Neuronal stem cell (in vitro differentiated cells): ENCODE results near the gene FKBP10.
"Not testable (repeated sequence)": the region's sequence is repeated elsewhere in the genome, so short reads cannot be mapped to it uniquely, and the experiment has no call there.

Experiments
- DNase-seq: peaks from one replicate; pipeline ENCODE4 v3.0.0-alpha.2; 2013; ENCODE audit warnings: low spot score
- H2AFZ ChIP-seq: one replicate; pipeline ENCODE4 v1.6.1; 2013; ENCODE audit warnings: mild to moderate bottlenecking, low read length, inconsistent platforms
- H2AK5ac ChIP-seq: 2 replicates; pipeline ENCODE4 v1.6.1; 2013; ENCODE audit warnings: low read depth, mild to moderate bottlenecking, inconsistent platforms, low read length, moderate library complexity, mixed read lengths
- H2BK120ac ChIP-seq: 2 replicates; pipeline ENCODE4 v1.6.1; 2013; ENCODE audit warnings: low read depth, mild to moderate bottlenecking, inconsistent platforms, low read length, moderate library complexity, mixed read lengths
- H2BK12ac ChIP-seq: one replicate; pipeline ENCODE4 v1.6.1; 2013; ENCODE audit warnings: low read length, inconsistent platforms
- H2BK15ac ChIP-seq: 2 replicates; pipeline ENCODE4 v1.6.1; 2013; ENCODE audit warnings: mild to moderate bottlenecking, low read length, inconsistent platforms, mixed read lengths
- H2BK5ac ChIP-seq: one replicate; pipeline ENCODE4 v1.6.1; 2013; ENCODE audit warnings: inconsistent platforms, mild to moderate bottlenecking, low read length, moderate library complexity
- H3K14ac ChIP-seq: one replicate; pipeline ENCODE4 v1.6.1; 2013; ENCODE audit warnings: low read length, inconsistent platforms
- H3K18ac ChIP-seq: 2 replicates; pipeline ENCODE4 v1.6.1; 2013; ENCODE audit warnings: low read length, inconsistent platforms
- H3K23ac ChIP-seq: 2 replicates; pipeline ENCODE4 v1.6.1; 2013; ENCODE audit warnings: low read depth, mild to moderate bottlenecking, mixed read lengths, low read length, inconsistent platforms; ENCODE audit not compliant: poor library complexity
- H3K27ac ChIP-seq: replicated peaks from 3 replicates; pipeline ENCODE4 v1.5.1; 2013; ENCODE audit warnings: low read length, inconsistent platforms
- H3K27me3 ChIP-seq, 3 experiments: 2 replicates each; pipeline ENCODE4 v1.6.1; 2013; ENCODE audit warnings: low read length in 3 of 3, mild to moderate bottlenecking in 2 of 3, inconsistent platforms in 1 of 3, low read depth in 1 of 3, mixed read lengths in 1 of 3, moderate library complexity in 1 of 3; ENCODE audit not compliant: control insufficient read depth in 3 of 3, insufficient read depth in 3 of 3
- H3K36me3 ChIP-seq, 2 donors: replicated peaks in 1 of 2; 2 replicates each; pipeline ENCODE4 v1.6.1; 2013; ENCODE audit warnings: low read length in 2 of 2; ENCODE audit not compliant: control insufficient read depth in 2 of 2, insufficient read depth in 2 of 2
- H3K4ac ChIP-seq: 2 replicates; pipeline ENCODE4 v1.6.1; 2013; ENCODE audit warnings: inconsistent platforms, mild to moderate bottlenecking, low read length, moderate library complexity
- H3K4me1 ChIP-seq, 2 donors: 1 replicate in 1 of 2; 2 replicates in 1 of 2; pipeline ENCODE4 v1.6.1; 2013; ENCODE audit warnings: low read length in 2 of 2, low read depth in 1 of 2; ENCODE audit not compliant: control insufficient read depth in 2 of 2, insufficient read depth in 1 of 2
- H3K4me2 ChIP-seq: one replicate; pipeline ENCODE4 v1.6.1; 2013; ENCODE audit warnings: mild to moderate bottlenecking, low read length, inconsistent platforms; ENCODE audit not compliant: insufficient read depth, poor library complexity, severe bottlenecking
- H3K4me3 ChIP-seq, 2 donors: 2 replicates each; pipeline ENCODE4 v1.5.1; 2013; ENCODE audit warnings: low read length in 2 of 2, mild to moderate bottlenecking in 2 of 2, inconsistent platforms in 1 of 2, moderate library complexity in 1 of 2
- H3K79me1 ChIP-seq: one replicate; pipeline ENCODE4 v1.6.1; 2013; ENCODE audit warnings: low read depth, mild to moderate bottlenecking, inconsistent platforms, low read length, moderate library complexity
- H3K9ac ChIP-seq: one replicate; pipeline ENCODE4 v1.6.1; 2013; ENCODE audit warnings: mild to moderate bottlenecking, low read depth, low read length, inconsistent platforms; ENCODE audit not compliant: poor library complexity
- H3K9me3 ChIP-seq, 2 donors: replicated peaks in 1 of 2; 2 replicates each; pipeline versions ENCODE3 to v1.6.1; 2013; ENCODE audit warnings: low read length in 2 of 2, mild to moderate bottlenecking in 2 of 2, inconsistent platforms in 1 of 2, low read depth in 1 of 2, mixed read lengths in 1 of 2, moderate library complexity in 1 of 2; ENCODE audit not compliant: control insufficient read depth in 2 of 2, insufficient read depth in 1 of 2
- H4K8ac ChIP-seq: one replicate; pipeline ENCODE4 v1.6.1; 2013; ENCODE audit warnings: low read depth, mild to moderate bottlenecking, inconsistent platforms, low read length, moderate library complexity
- H4K91ac ChIP-seq: one replicate; pipeline ENCODE4 v1.6.1; 2013; ENCODE audit warnings: low read length, low read depth, mild to moderate bottlenecking, inconsistent platforms; ENCODE audit not compliant: poor library complexity
- WGBS, 2 donors: extraction: QIAGEN DNeasy Blood & Tissue Kit; methylation state at CpG; one replicate each; pipeline ENCODE4 v1.1.7; 2013; ENCODE audit warnings: missing lambda C conversion rate in 2 of 2, mixed read lengths in 1 of 2; ENCODE audit not compliant: insufficient read length in 2 of 2, insufficient replicate concordance in 1 of 2; ENCODE audit errors: extremely low coverage in 2 of 2; 5-methylcytosine and 5-hydroxymethylcytosine counted together

The FKBP10 gene

DNA sequence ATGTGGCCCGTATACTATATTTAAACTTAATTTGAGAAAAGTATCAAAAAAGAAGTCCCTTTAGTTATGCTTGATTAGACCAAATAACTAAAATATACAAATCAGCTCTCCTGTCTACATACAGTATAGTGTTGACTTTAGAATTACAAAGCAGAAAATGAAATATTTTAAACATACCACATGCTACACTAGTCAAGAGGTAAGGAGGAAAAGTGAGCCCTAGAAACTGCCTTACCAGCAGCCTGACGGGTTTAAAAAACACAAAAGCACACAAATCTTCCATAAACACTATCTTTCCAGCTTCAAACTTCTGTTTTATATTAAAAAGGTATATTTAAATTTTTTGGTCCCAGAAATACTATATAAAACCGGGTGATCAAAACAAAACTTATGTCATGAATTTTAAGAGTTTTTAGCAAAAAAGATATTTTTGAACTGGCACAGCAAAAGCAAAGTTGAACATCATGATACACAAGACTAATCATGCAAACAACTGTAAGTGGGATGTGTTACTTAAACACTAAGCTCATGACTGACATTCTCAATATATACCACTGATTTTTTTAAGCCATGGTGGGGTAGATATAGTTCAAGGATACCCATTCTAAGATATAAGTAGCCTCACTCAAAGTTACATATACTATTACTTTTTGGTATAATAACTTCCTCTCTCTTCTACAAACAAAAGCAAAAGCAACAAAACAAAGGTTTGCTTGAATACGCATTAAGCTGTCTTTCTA, 36.6 kb downstream of the FKBP10 start:
- Histone ChIP-seq H3K4me1 (no peaks in the 10 kb centered on the region), H2BK15ac (no peak overlapping the region), H2AK5ac (no peak overlapping the region), H4K91ac (no peak overlapping the region), H2BK12ac (no peak overlapping the region), H3K23ac (no peak overlapping the region), H3K36me3 (peaks cover 11 to 56% of the 10 kb centered on the region in 2 donors), H4K8ac (no peak overlapping the region), H3K9ac (no peak overlapping the region), H2BK120ac (no peak overlapping the region), H3K4me3 (no peak overlapping the region), H3K27ac (no peak overlapping the region), H3K14ac (no peak overlapping the region), H3K4ac (no peak overlapping the region), H3K27me3 (no peaks in the 10 kb centered on the region), H3K18ac (no peak overlapping the region), H3K4me2 (no peak overlapping the region), H2AFZ (no peak overlapping the region), H3K79me1 (peaks cover 3% of the 10 kb centered on the region), H3K9me3 (peaks cover 0 to 4% of the 10 kb centered on the region in 2 donors), H2BK5ac (no peak overlapping the region)
- no CpG with 5 or more reads among the region's 4 CpGs for WGBS, 2 donors
- DNase-seq: no peak

DNA sequence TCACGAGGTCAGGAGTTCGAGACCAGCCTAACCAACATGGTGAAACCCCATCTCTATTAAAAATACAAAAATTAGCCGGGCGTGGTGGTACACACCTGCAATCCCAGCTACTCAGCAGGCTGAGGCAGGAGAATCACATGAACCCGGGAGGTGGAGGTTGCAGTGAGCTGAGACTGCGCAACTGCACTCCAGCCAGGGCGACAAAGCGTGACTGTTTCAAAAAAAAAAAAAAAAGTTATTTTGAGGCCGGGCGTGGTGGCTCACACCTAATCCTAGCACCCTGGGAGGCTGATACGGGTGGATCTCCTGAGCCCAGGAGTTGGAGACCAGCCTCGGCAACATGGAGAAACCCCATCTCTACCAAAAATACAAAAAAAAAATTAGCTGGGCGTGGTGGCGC, 38.6 kb downstream of the FKBP10 start:
- H3K4me3 ChIP-seq, H2BK12ac ChIP-seq, H4K8ac ChIP-seq, H3K4ac ChIP-seq, H2AK5ac ChIP-seq, H3K4me1 ChIP-seq, H2BK120ac ChIP-seq, H3K9ac ChIP-seq, H3K9me3 ChIP-seq, H3K27ac ChIP-seq, H2BK15ac ChIP-seq, H3K27me3 ChIP-seq, H3K18ac ChIP-seq, H2BK5ac ChIP-seq, H3K23ac ChIP-seq, H3K4me2 ChIP-seq, H2AFZ ChIP-seq, H4K91ac ChIP-seq, H3K79me1 ChIP-seq, H3K14ac ChIP-seq, DNase-seq: not testable (repeated sequence)
- WGBS, 2 donors: no CpG with 5 or more reads among the region's 14 CpGs
- peaks cover 15 to 65% of the 10 kb centered on the region in 2 donors for H3K36me3 ChIP-seq

DNA sequence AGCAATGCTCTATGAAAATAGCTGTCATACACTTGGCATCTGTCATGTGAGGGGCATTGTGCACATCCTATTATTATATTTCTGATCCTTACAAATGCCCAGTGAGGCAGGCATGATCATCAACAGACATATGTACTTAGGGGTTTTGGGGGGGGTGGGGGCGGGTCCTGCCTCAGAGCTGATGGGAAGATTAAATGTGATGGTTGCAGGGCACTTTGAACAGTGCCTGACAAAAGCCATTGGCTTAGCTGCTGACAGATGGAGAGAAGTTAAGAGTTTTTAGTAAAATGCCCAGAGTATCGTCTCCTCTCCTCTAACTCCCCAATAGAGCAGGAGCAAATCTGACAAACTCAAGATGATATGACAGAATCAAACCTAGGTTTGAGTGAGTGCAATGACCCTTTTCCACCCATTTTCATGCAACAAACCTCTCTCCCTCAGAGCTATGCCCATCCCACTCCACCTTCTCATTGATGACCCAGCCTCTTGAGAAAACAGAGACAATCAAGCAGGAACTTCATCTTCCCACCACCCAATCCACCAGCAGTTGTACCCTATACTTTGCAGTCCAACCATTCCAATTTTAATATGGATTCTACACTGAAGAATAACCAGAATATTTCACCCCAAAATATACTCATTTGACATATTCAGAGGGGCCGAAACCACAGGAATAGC, 47.6 kb downstream of the FKBP10 start:
- H4K91ac ChIP-seq: no peak overlapping the region
- no peaks in the 10 kb centered on the region for H3K36me3 ChIP-seq
- H4K8ac ChIP-seq: no peak overlapping the region
- no peaks in the 10 kb centered on the region for H3K27me3 ChIP-seq
- no peak overlapping the region for H2BK12ac ChIP-seq
- no peak overlapping the region for H3K14ac ChIP-seq
- H3K27ac ChIP-seq: no peak overlapping the region
- no peak overlapping the region for H2BK5ac ChIP-seq
- no peaks in the 10 kb centered on the region for H3K9me3 ChIP-seq
- no peak overlapping the region for H3K4me2 ChIP-seq
- peaks cover 6 to 7% of the 10 kb centered on the region in 2 donors for H3K4me1 ChIP-seq
- H3K23ac ChIP-seq: no peak overlapping the region
- DNase-seq: no peak
- no peak overlapping the region for H2BK15ac ChIP-seq
- no CpG with 5 or more reads among the region's 3 CpGs for WGBS, 2 donors
- peaks cover 8% of the 10 kb centered on the region for H3K79me1 ChIP-seq
- no peak overlapping the region for H3K4ac ChIP-seq
- H2BK120ac ChIP-seq: no peak overlapping the region
- H3K18ac ChIP-seq: no peak overlapping the region
- no peak overlapping the region for H2AFZ ChIP-seq
- no peak overlapping the region for H2AK5ac ChIP-seq
- H3K4me3 ChIP-seq: no peak overlapping the region
- H3K9ac ChIP-seq: no peak overlapping the region

DNA sequence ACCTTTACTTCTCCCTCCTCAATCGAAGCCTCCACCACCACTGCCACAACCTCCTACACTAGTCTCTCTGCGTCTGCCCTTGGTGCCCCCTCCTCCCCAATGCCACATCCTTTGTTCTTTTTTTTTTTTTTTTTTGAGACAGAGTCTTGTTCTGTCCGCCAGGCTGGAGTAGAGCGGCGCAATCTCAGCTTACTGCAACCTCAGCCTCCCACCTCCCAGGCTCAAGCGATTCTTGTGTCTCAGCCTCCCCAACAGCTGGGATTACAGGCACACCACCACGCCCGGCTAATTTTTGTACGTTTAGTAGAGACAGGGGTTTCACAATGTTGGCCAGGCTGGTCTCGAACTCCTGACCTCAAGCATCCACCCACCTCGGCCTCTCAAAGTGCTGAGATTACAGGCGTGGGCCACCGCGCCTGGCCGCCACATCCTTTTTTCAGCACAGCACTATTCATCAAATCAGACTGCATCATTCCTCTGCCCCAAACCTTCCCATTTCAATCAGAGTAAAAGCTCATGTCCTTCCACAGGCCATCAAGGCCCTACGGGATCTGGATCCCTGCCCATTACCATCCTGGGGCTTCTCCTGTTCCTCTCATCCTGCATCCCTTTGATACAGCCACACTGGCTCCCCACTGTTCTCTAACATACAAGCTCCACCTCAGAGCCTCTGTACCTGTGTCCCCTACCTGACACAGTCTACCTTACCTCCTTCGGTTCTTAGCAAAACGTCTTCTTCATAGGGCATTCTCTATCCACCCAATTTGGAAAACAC, 50.5 kb downstream of the FKBP10 start:
- H3K27ac ChIP-seq: no peak overlapping the region
- H3K23ac ChIP-seq: no peak overlapping the region
- H3K4ac ChIP-seq: no peak overlapping the region
- H2BK5ac ChIP-seq: no peak overlapping the region
- no peak overlapping the region for H3K14ac ChIP-seq
- H4K91ac ChIP-seq: no peak overlapping the region
- H3K9ac ChIP-seq: no peak overlapping the region
- WGBS, 2 donors: no CpG with 5 or more reads among the region's 18 CpGs
- no peaks in the 10 kb centered on the region for H3K9me3 ChIP-seq
- no peak overlapping the region for H3K18ac ChIP-seq
- peak overlapping the region; percentile 10 to 82 for H3K4me3 ChIP-seq
- H3K79me1 ChIP-seq: peaks cover 6% of the 10 kb centered on the region
- no peak overlapping the region for H2BK15ac ChIP-seq
- H3K36me3 ChIP-seq: peaks cover 5 to 17% of the 10 kb centered on the region in 2 donors
- H2AK5ac ChIP-seq: no peak overlapping the region
- H2BK120ac ChIP-seq: no peak overlapping the region
- H3K27me3 ChIP-seq: no peaks in the 10 kb centered on the region
- no peak overlapping the region for H2BK12ac ChIP-seq
- no peak overlapping the region for H4K8ac ChIP-seq
- no peak for DNase-seq
- H3K4me1 ChIP-seq: peaks cover 7 to 8% of the 10 kb centered on the region in 2 donors
- H2AFZ ChIP-seq: no peak overlapping the region
- H3K4me2 ChIP-seq: no peak overlapping the region
